ENCODE measurements around the gene TEX9.

TEX9 gene

DNA sequence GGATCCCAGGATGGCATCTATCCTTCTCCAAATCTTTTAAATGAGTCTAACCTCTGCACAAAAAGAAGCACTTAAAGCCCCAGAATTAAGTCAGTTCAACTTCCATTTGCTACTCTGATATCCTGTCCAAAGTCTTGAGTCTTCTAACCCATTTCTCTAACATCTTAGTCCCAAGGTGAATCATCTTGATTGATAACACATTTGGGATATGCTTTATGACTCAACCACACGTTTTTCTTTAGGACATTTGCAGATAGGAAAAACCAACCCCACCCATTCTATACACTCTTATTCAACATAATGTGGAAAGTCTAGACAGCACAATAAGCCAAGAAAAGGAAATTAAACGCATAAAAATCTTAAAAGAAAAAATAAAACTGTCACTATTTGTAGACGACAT lies 18.8 kb upstream of the TEX9 start:
- TF ChIP-seq FOXP2 (optimal IDR thresholded peaks at IDR 0.05; ENCODE audit: borderline replicate concordance, extremely low read depth, extremely low read length, insufficient read depth) (no peak), TAF1 (IDR thresholded peaks at IDR 0.05; ENCODE audit: borderline replicate concordance, insufficient read depth, low read length) (no peak), REST (IDR thresholded peaks at IDR 0.05; ENCODE audit: insufficient read depth in 1 of 2, low read depth in 2 of 2, low read length in 2 of 2) (no peak), POLR2AphosphoS5 (IDR thresholded peaks at IDR 0.05; ENCODE audit: low read depth, low read length) (no peak), SIN3A (IDR thresholded peaks at IDR 0.05; ENCODE audit: borderline replicate concordance, insufficient read depth, low read length) (no peak)

GRCh38 chr15:56349554-56349953 lies 15.7 kb upstream of the TEX9 start:
- no peak for TF ChIP-seq POLR2AphosphoS5 (IDR thresholded peaks at IDR 0.05; ENCODE audit: low read depth, low read length)
- no peak for TF ChIP-seq REST (IDR thresholded peaks at IDR 0.05; ENCODE audit: insufficient read depth in 1 of 2, low read depth in 2 of 2, low read length in 2 of 2)

DNA sequence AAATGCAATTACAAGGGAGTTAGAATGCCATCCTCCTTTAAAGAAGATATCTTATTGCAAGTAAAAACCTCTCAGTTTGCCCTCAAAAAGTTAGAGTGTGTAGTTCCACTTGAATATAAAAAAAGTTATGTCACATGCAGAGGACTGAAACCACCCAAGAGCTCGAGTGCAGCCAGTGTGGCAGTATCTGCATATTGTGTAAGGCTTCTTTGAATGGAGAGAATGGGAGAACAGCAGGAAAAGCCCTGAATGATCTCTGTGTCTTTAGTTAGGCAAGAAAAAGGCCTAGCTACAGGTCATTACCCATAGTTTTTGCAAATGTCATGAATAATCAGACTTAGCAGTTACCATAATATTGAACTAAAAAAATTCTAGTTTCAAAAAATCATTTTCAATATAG lies 13.9 kb upstream of the TEX9 start:
- TF ChIP-seq POLR2AphosphoS5 (IDR thresholded peaks at IDR 0.05; ENCODE audit: low read depth, low read length), result no peak

DNA sequence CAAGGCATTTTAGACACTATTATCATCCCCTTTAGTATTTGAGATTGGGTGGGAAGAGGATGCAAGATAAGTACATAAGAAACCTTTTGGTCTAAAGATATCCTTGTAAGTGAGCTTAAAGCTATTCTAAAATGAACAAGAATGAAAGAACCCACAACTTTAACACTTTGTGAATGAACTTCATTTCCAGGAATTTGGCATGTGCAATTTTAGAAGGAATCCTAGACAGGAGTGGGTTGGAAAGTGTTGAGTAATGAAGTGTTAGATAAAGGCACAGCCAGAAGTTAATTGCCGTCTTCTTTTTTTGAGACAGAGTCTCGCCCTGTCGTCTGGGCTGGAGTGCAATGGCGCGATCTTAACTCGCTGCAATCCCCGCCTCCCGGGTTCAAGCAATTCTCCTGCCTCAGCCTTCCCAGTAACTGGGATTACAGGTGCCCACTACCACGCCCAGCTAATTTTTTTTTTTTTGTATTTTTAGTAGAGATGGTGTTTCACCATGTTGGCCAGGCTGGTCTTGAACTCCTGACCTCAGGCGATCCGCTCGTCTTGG lies 13.2 kb upstream of the TEX9 start:
- TF ChIP-seq FOXP2 (optimal IDR thresholded peaks at IDR 0.05; ENCODE audit: borderline replicate concordance, extremely low read depth, extremely low read length, insufficient read depth) (no peak), TAF1 (IDR thresholded peaks at IDR 0.05; ENCODE audit: borderline replicate concordance, insufficient read depth, low read length) (no peak), SIN3A (IDR thresholded peaks at IDR 0.05; ENCODE audit: borderline replicate concordance, insufficient read depth, low read length) (no peak), POLR2AphosphoS5 (IDR thresholded peaks at IDR 0.05; ENCODE audit: low read depth, low read length) (no peak), REST (IDR thresholded peaks at IDR 0.05; ENCODE audit: insufficient read depth in 1 of 2, low read depth in 2 of 2, low read length in 2 of 2) (no peak)

- no peak for TF ChIP-seq FOXP2 (optimal IDR thresholded peaks at IDR 0.05; ENCODE audit: borderline replicate concordance, extremely low read depth, extremely low read length, insufficient read depth)
- no peak for TF ChIP-seq REST (IDR thresholded peaks at IDR 0.05; ENCODE audit: insufficient read depth in 1 of 2, low read depth in 2 of 2, low read length in 2 of 2)
- no peak for TF ChIP-seq POLR2AphosphoS5 (IDR thresholded peaks at IDR 0.05; ENCODE audit: low read depth, low read length)
- TF ChIP-seq TAF1 (IDR thresholded peaks at IDR 0.05; ENCODE audit: borderline replicate concordance, insufficient read depth, low read length), result no peak
- no peak for TF ChIP-seq SIN3A (IDR thresholded peaks at IDR 0.05; ENCODE audit: borderline replicate concordance, insufficient read depth, low read length)
Measured at GRCh38 chr15:56353119-56353518, 12.1 kb upstream of the TEX9 start.

Measured in PFSK-1 (cell line).